Measurements from ENCODE around the gene YPEL5. TPM values are rescaled to one million over a fixed set of nuclear protein-coding genes. Genes with fewer than 3 reads are reported as not detected.

The YPEL5 gene
- total RNA-seq, 1 experiment from 2014 or later: 27.1 TPM

DNA sequence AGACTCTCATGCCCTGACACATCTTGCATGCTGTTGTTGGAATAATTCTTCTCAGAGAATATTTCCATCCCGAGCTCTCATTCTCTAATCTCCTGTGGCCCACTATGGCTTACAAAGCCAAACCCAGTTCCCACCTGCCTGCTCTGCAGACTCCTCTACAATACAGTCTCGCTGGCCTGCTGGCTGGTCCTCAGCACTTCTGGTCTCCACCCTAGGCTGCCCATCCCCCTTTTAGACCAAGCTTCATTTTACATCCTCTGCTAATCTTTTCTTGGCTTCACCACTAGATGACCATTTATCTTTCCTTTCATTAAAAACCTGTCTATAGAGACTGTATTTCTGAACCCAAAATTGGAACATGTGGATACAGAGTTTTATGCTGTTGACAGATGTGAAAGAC is 42.5 kb upstream of the YPEL5 start:
- BruUV-seq (replicated peaks): no TSS peak
- Histone ChIP-seq H3K4me3 (replicated peaks in 1 of 2; ENCODE audit: low read depth in 1 of 2, low read length in 2 of 2) (no peak overlapping the region), H3K27me3 (ENCODE audit: insufficient read depth, low read length) (peaks cover 14% of the 10 kb centered on the region; the same call in 1 of the 2 replicates), H4K20me1 (ENCODE audit: insufficient read depth) (no peaks in the 10 kb centered on the region), H3K9me3 (ENCODE audit: control insufficient read depth in 1 of 2, insufficient read depth in 1 of 2, low read depth in 1 of 2, low read length in 2 of 2) (no peaks in the 10 kb centered on the region), H2AFZ (ENCODE audit: low read depth, low read length, poor library complexity, severe bottlenecking) (no peak overlapping the region), H3K4me2 (ENCODE audit: low read length) (no peak overlapping the region), H3K27ac (ENCODE audit: low read depth, low read length) (no peak overlapping the region), H3K79me2 (ENCODE audit: insufficient read depth, low read length) (no peaks in the 10 kb centered on the region), H3K4me1 (ENCODE audit: control insufficient read depth in 1 of 2, insufficient read depth in 2 of 2, low read length in 2 of 2) (no peaks in the 10 kb centered on the region), H3K9me2 (ENCODE audit: insufficient read depth) (no peaks in the 10 kb centered on the region), H3K9ac (ENCODE audit: low read length) (no peak overlapping the region), H3K36me3 (ENCODE audit: control insufficient read depth in 1 of 2, insufficient read depth in 2 of 2, low read length in 2 of 2) (no peaks in the 10 kb centered on the region)
- ChIA-PET CTCF (no interaction called here), POLR2A (no interaction called here), RAD21 (ENCODE audit: low non-redundant PET in 1 of 2, low total read pairs in 2 of 2, uncharacterized antibody in 2 of 2, unreplicated experiment in 2 of 2) (no interaction called here)
- intact Hi-C loops (cut with micrococcal nuclease): no loop called here
- TF ChIP-seq POLR2AphosphoS5 (IDR thresholded peaks at IDR 0.05; ENCODE audit: low read depth, low read length) (no peak), TCF7L2 (IDR thresholded peaks at IDR 0.05; ENCODE audit: borderline replicate concordance, extremely low read depth, insufficient read depth, insufficient read length) (no peak), SRF (IDR thresholded peaks at IDR 0.05; ENCODE audit: low read depth) (no peak), YY1 (IDR thresholded peaks at IDR 0.05; ENCODE audit: extremely low read depth, insufficient replicate concordance, low read depth, low read length) (no peak), FOSL1 (IDR thresholded peaks at IDR 0.05; ENCODE audit: low read depth) (no peak), CBX3 (IDR thresholded peaks at IDR 0.05; ENCODE audit: low read depth) (no peak), ELF1 (IDR thresholded peaks at IDR 0.05; ENCODE audit: borderline replicate concordance, low read depth) (no peak), SP1 (IDR thresholded peaks at IDR 0.05; ENCODE audit: low read depth) (no peak), CTCF (IDR thresholded peaks at IDR 0.05 in 2 of 3, conservative IDR thresholded peaks at IDR 0.05 in 1 of 3; ENCODE audit: borderline replicate concordance in 1 of 3, insufficient read depth in 1 of 3, low read depth in 2 of 3, low read length in 2 of 3) (no peak), SIN3A (IDR thresholded peaks at IDR 0.05; ENCODE audit: low read depth) (no peak), JUND (IDR thresholded peaks at IDR 0.05) (no peak), CEBPB (IDR thresholded peaks at IDR 0.05; ENCODE audit: low read depth) (no peak), RAD21 (IDR thresholded peaks at IDR 0.05; ENCODE audit: low read depth) (no peak), EZH2phosphoT487 (IDR thresholded peaks at IDR 0.05; ENCODE audit: borderline replicate concordance) (no peak), EZH2 (IDR thresholded peaks at IDR 0.05) (no peak), ZFX (IDR thresholded peaks at IDR 0.05) (no peak)
- TF ChIP-seq, protein P1, sequence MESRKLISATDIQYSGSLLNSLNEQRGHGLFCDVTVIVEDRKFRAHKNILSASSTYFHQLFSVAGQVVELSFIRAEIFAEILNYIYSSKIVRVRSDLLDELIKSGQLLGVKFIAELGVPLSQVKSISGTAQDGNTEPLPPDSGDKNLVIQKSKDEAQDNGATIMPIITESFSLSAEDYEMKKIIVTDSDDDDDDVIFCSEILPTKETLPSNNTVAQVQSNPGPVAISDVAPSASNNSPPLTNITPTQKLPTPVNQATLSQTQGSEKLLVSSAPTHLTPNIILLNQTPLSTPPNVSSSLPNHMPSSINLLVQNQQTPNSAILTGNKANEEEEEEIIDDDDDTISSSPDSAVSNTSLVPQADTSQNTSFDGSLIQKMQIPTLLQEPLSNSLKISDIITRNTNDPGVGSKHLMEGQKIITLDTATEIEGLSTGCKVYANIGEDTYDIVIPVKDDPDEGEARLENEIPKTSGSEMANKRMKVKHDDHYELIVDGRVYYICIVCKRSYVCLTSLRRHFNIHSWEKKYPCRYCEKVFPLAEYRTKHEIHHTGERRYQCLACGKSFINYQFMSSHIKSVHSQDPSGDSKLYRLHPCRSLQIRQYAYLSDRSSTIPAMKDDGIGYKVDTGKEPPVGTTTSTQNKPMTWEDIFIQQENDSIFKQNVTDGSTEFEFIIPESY (IDR thresholded peaks at IDR 0.05; ENCODE audit: extremely low read depth, insufficient replicate concordance, low read length): no peak
- no peak for ATAC-seq
- no peak for DNase-seq (ENCODE audit: low read depth, low spot score)

All from HCT116 (cell line).